Body of pancreas (tissue), 4 donors: ENCODE measurements around the gene KRT81.

Source experiments
- CTCF ChIP-seq, 7 experiments: fragments of 450-650 bp in 4 of 7; fragments of 200-600 bp in 3 of 7; sonication (generic) in 3 of 7; IDR thresholded peaks; one replicate each; pipeline ENCODE4 v1.5.1; 2016 to 2019; ENCODE audit warnings: antibody characterized with exemption in 7 of 7
- POLR2A ChIP-seq, 3 donors: fragments of 450-650 bp; IDR thresholded peaks; one replicate each; pipeline ENCODE4 v1.6.1; 2016; ENCODE audit warnings: antibody characterized with exemption in 3 of 3, mild to moderate bottlenecking in 2 of 3

- TF ChIP-seq CTCF (IDR thresholded peaks at IDR 0.05) (no peak), POLR2A (IDR thresholded peaks at IDR 0.05) (no peak)
Observed at GRCh38 chr12:52259657-52260243, 31.6 kb downstream of the KRT81 start.
